GM12878 (cell line): ENCODE data around the gene CACNA2D3. TPM values are rescaled to one million over a fixed set of nuclear protein-coding genes. Genes with fewer than 3 reads are reported as not detected.
A peak's percentile ranks its signal among the peaks of the same experiment; 100 is the strongest.

Experiments
- ATAC-seq: fragments of 200-7000 bp; cut with Tn5 transposase; 3 replicates; pipeline ENCODE4 v1.9.1; 2020; ENCODE audit warnings: mild to moderate bottlenecking, moderate library complexity
- BruUV-seq: library from RNA; stranded (reverse); fragments of 400-500 nt; replicated peaks from 2 replicates; lab custom pipeline; 2021; lab: Mats Ljungman, UMichigan
- CTCF ChIA-PET: fragments of 300-600 bp; sonication (Branson Sonifier 250); formaldehyde crosslinking; extraction: SDS; loops from one replicate; lab custom pipeline; 2021; ENCODE audit warnings: inconsistent platforms; lab: Yijun Ruan, JAX
- POLR2A ChIA-PET: fragments of 350-600 bp; formaldehyde crosslinking; extraction: SDS; loops from one replicate; lab custom pipeline; 2021; ENCODE audit warnings: inconsistent platforms; lab: Charles Lee
- RAD21 ChIA-PET: fragments of 300-600 bp; sonication (Branson Sonifier 250); formaldehyde crosslinking; loops from one replicate; lab custom pipeline; 2023; ENCODE audit warnings: antibody characterized with exemption; ENCODE audit not compliant: unreplicated experiment; lab: Charles Lee
- SMC1A ChIA-PET: fragments of 300-600 bp; sonication (Branson Sonifier 250); formaldehyde crosslinking; loops from one replicate; lab custom pipeline; 2023; ENCODE audit not compliant: unreplicated experiment, uncharacterized antibody; lab: Charles Lee
- DNase-seq: peaks from one replicate; pipeline ENCODE4 v3.0.0-alpha.2; 2011; ENCODE audit warnings: low read depth, low spot score
- FAIRE-seq: peaks from 3 replicates; lab custom pipeline; 2011; peaks lifted over from hg19 to GRCh38; lab: Jason Lieb, UNC
- H2AFZ ChIP-seq: 2 replicates; pipeline ENCODE4 v1.6.0; 2011; ENCODE audit warnings: low read depth, low read length, control low read depth; ENCODE audit not compliant: control insufficient read depth
- H3K27ac ChIP-seq: 2 replicates; pipeline ENCODE4 v1.5.1; 2011; ENCODE audit warnings: control low read depth; ENCODE audit not compliant: control insufficient read depth, insufficient read depth
- H3K27me3 ChIP-seq, 2 experiments: replicated peaks in 1 of 2; 2 replicates each; pipeline versions ENCODE4 v1.6.0 to v1.6.1; 2011; ENCODE audit warnings: low read length in 1 of 2; ENCODE audit not compliant: control insufficient read depth in 2 of 2, insufficient read depth in 2 of 2
- H3K36me3 ChIP-seq, 2 experiments: 2 replicates each; pipeline ENCODE4 v1.5.1; 2011; ENCODE audit warnings: low read length in 1 of 2; ENCODE audit not compliant: control insufficient read depth in 2 of 2, insufficient read depth in 2 of 2
- H3K4me1 ChIP-seq: 2 replicates; pipeline ENCODE4 v1.6.1; 2011; ENCODE audit warnings: mild to moderate bottlenecking, low read length, moderate library complexity, mixed read lengths; ENCODE audit not compliant: control insufficient read depth, insufficient read depth
- H3K4me2 ChIP-seq: 2 replicates; pipeline ENCODE4 v1.6.0; 2011; ENCODE audit warnings: control low read depth; ENCODE audit not compliant: control insufficient read depth, insufficient read depth
- H3K4me3 ChIP-seq: fragments of 200-600 bp; sonication (generic); 2 replicates; pipeline ENCODE4 v1.5.1; 2016
- H3K79me2 ChIP-seq: 2 replicates; pipeline ENCODE4 v1.6.0; 2011; ENCODE audit warnings: low read length; ENCODE audit not compliant: control insufficient read depth, insufficient read depth
- H3K9ac ChIP-seq: 2 replicates; pipeline ENCODE4 v1.8.0; 2011; ENCODE audit warnings: low read length, control low read depth, mixed read lengths; ENCODE audit not compliant: control insufficient read depth, insufficient read depth
- H3K9me3 ChIP-seq: replicated peaks from 3 replicates; pipeline ENCODE4 v1.5.1; 2011; ENCODE audit warnings: mild to moderate bottlenecking, low read length; ENCODE audit not compliant: control insufficient read depth, insufficient read depth
- H4K20me1 ChIP-seq: 2 replicates; pipeline ENCODE4 v1.6.0; 2011; ENCODE audit not compliant: control insufficient read depth, insufficient read depth
- BCL11A ChIP-seq: IDR thresholded peaks from 2 replicates; pipeline ENCODE4 v1.6.1; 2011; ENCODE audit warnings: low read depth, low read length
- JUND ChIP-seq: IDR thresholded peaks from 2 replicates; pipeline ENCODE4 v1.6.1; 2012; ENCODE audit warnings: low read depth, mild to moderate bottlenecking, low read length, improper control_type of control experiment, moderate library complexity
- MYC ChIP-seq: IDR thresholded peaks from 2 replicates; pipeline ENCODE4 v1.6.1; 2011; ENCODE audit warnings: mild to moderate bottlenecking, low read length, moderate library complexity, inconsistent platforms; ENCODE audit not compliant: insufficient read depth, insufficient replicate concordance, insufficient read length, severe bottlenecking
- NR2C2 ChIP-seq: IDR thresholded peaks from 2 replicates; pipeline ENCODE4 v1.6.1; 2011; ENCODE audit warnings: borderline replicate concordance, low read depth; ENCODE audit not compliant: control insufficient read depth, insufficient read length
- POLR2AphosphoS2 ChIP-seq: IDR thresholded peaks from 2 replicates; pipeline ENCODE4 v1.6.1; 2011; ENCODE audit warnings: low read depth, mild to moderate bottlenecking, low read length, improper control_type of control experiment, moderate library complexity
- SPI1 ChIP-seq: IDR thresholded peaks from 2 replicates; pipeline ENCODE4 v1.6.1; 2011; ENCODE audit warnings: low read depth, mild to moderate bottlenecking, low read length, moderate library complexity, borderline replicate concordance; ENCODE audit not compliant: insufficient read depth
- ZNF24 ChIP-seq: fragments of 450-650 bp; IDR thresholded peaks from 2 replicates; pipeline ENCODE4 v1.6.1; 2017; ENCODE audit warnings: antibody characterized with exemption, mild to moderate bottlenecking
- WGBS: methylation state at CpG from one replicate; pipeline ENCODE4 v1.1.6; 2016; ENCODE audit warnings: low lambda C conversion rate; ENCODE audit not compliant: insufficient replicate concordance, insufficient coverage; ENCODE audit errors: missing lambda C conversion rate; 5-methylcytosine and 5-hydroxymethylcytosine counted together
- in situ Hi-C: fragments of 300-500 bp; cut with MboI; formaldehyde crosslinking; loops from 9 replicates; pipeline ENCODE4 v1.14.3; 2018; ENCODE audit warnings: mixed read lengths
- intact Hi-C: fragments of 100-400 bp; cut with micrococcal nuclease; formaldehyde crosslinking; loops from one replicate; pipeline ENCODE4 v1.14.2; 2022; ENCODE audit not compliant: unreplicated experiment
- polyA plus RNA-seq, 11 experiments: library from polyadenylated mRNA; depleted of rRNA in 4 of 11; unstranded in 6 of 11; stranded (reverse) in 5 of 11; fragments of >200 nt; fragmentation: Nextera tagmentation in 4 of 11; fragmentation: Illumina TruSeq in 1 of 11; extraction: Ambion mirVana in 4 of 11; extraction: Trizol in 1 of 11; gene quantifications; 1 replicate in 1 of 11; 2 replicates in 10 of 11; pipeline versions ENCODE4 v1.2.1 to v1.2.3, GENCODE V29; 2011 to 2016; ENCODE audit warnings: inconsistent platforms in 2 of 11, missing spikeins in 2 of 11, low read depth in 1 of 11
- total RNA-seq, 4 experiments: library from RNA; depleted of rRNA in 3 of 4; stranded (reverse); fragments of >200 nt in 3 of 4; fragmentation: Illumina TruSeq in 1 of 4; extraction: Trizol in 1 of 4; gene quantifications; 2 replicates each; pipeline versions ENCODE4 v1.2.1 to v1.2.3, GENCODE V29; 2013 to 2021
- TF ChIP-seq, protein P1 (sequence below): IDR thresholded peaks from 2 replicates; pipeline ENCODE4 v1.6.1; 2012; ENCODE audit warnings: mild to moderate bottlenecking, low read depth, low read length
- TF ChIP-seq, protein P2 (sequence below): IDR thresholded peaks from 2 replicates; pipeline ENCODE4 v1.6.1; 2012; ENCODE audit warnings: low read depth, low read length, improper control_type of control experiment

CACNA2D3 gene
- total and polyA plus RNA-seq, 10 of the 15 experiments (the other 5 are each of a cell fraction or from before 2014, with no cell fraction given): not detected

DNA sequence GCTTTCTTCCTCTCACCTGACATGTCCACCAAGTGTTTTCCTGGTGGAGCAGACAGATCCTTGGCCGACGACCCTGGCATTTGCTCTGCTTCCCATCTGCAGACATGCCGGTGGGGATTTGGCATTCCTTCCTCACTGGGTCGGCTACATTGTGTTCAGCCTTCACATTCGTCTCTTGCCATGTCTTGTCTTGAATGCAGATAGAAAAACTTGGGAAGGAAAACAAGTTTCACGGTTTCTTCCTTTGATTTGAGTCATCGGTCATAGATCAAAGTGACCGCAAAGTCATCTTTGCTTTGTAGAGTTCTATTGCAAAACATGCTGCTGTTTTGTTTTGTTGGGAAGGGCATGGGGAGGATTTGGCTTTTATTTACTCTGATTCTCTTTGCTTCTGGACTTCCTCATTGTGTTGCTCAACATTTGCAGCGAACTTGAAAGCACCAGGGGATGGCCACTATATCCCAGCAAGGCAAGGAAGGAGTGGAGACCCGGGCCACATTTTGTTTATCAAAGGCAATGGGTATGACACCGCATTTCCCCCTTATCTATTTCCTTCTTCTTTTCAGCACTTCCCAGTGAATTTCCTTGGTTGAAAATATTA is 321.3 kb downstream of the CACNA2D3 start:
- Histone ChIP-seq H3K27me3 (no peaks in the 10 kb centered on the region), H3K4me3 (no peak overlapping the region), H3K36me3 (no peaks in the 10 kb centered on the region), H2AFZ (no peak overlapping the region), H3K27ac (no peak overlapping the region), H3K9ac (no peak overlapping the region), H3K4me1 (no peaks in the 10 kb centered on the region), H3K9me3 (no peaks in the 10 kb centered on the region), H4K20me1 (no peaks in the 10 kb centered on the region), H3K79me2 (no peaks in the 10 kb centered on the region), H3K4me2 (no peak overlapping the region)
- ChIA-PET RAD21 (no interaction called here), CTCF (no interaction called here), POLR2A (no interaction called here), SMC1A (no interaction called here)
- intact Hi-C loops (no loop called here), in situ Hi-C loops (no loop called here)
- BruUV-seq: no TSS peak
- TF ChIP-seq POLR2AphosphoS2: no peak
- no peak for TF ChIP-seq NR2C2
- TF ChIP-seq JUND: no peak
- ATAC-seq (no peak), DNase-seq (no peak), FAIRE-seq (no peak)
- 26% methylated on average over 11 of the region's 11 CpGs for WGBS

DNA sequence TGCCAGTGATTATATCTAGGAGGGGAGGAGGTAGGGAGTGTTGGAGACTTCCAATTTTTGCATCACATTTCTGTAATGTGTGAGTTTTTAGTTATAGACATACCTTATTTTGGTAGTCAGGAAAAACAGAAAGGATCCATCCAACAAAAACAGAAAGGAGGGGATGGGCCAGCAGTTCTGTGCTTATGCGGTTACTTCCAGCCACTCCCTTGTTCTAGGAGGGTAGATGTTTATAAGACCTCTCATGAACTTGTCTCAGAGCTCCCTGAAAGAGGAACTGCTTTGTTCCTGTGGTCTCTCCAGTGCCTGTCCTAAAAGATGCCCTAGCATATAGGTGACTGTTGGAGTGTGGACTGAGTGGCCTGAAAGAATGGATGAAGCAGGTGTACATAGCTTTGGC is 323.3 kb downstream of the CACNA2D3 start:
- no peak for ATAC-seq
- Histone ChIP-seq H3K36me3 (no peaks in the 10 kb centered on the region), H4K20me1 (no peaks in the 10 kb centered on the region), H3K4me1 (no peaks in the 10 kb centered on the region), H3K27ac (no peak overlapping the region), H3K79me2 (no peaks in the 10 kb centered on the region), H3K4me2 (no peak overlapping the region), H3K9ac (no peak overlapping the region), H3K9me3 (no peaks in the 10 kb centered on the region), H3K27me3 (no peaks in the 10 kb centered on the region), H2AFZ (no peak overlapping the region)
- RAD21 ChIA-PET: no interaction called here
- POLR2A ChIA-PET: no interaction called here
- SMC1A ChIA-PET: no interaction called here
- in situ Hi-C loops: no loop called here
- 41% methylated on average over 1 of the region's 1 CpG for WGBS
- CTCF ChIA-PET: no interaction called here
- intact Hi-C loops: no loop called here
- no peak for TF ChIP-seq BCL11A
- no peak for TF ChIP-seq ZNF24
- TF ChIP-seq, protein P1, sequence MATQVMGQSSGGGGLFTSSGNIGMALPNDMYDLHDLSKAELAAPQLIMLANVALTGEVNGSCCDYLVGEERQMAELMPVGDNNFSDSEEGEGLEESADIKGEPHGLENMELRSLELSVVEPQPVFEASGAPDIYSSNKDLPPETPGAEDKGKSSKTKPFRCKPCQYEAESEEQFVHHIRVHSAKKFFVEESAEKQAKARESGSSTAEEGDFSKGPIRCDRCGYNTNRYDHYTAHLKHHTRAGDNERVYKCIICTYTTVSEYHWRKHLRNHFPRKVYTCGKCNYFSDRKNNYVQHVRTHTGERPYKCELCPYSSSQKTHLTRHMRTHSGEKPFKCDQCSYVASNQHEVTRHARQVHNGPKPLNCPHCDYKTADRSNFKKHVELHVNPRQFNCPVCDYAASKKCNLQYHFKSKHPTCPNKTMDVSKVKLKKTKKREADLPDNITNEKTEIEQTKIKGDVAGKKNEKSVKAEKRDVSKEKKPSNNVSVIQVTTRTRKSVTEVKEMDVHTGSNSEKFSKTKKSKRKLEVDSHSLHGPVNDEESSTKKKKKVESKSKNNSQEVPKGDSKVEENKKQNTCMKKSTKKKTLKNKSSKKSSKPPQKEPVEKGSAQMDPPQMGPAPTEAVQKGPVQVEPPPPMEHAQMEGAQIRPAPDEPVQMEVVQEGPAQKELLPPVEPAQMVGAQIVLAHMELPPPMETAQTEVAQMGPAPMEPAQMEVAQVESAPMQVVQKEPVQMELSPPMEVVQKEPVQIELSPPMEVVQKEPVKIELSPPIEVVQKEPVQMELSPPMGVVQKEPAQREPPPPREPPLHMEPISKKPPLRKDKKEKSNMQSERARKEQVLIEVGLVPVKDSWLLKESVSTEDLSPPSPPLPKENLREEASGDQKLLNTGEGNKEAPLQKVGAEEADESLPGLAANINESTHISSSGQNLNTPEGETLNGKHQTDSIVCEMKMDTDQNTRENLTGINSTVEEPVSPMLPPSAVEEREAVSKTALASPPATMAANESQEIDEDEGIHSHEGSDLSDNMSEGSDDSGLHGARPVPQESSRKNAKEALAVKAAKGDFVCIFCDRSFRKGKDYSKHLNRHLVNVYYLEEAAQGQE: no peak
- no peak for TF ChIP-seq MYC
- TF ChIP-seq, protein P2, sequence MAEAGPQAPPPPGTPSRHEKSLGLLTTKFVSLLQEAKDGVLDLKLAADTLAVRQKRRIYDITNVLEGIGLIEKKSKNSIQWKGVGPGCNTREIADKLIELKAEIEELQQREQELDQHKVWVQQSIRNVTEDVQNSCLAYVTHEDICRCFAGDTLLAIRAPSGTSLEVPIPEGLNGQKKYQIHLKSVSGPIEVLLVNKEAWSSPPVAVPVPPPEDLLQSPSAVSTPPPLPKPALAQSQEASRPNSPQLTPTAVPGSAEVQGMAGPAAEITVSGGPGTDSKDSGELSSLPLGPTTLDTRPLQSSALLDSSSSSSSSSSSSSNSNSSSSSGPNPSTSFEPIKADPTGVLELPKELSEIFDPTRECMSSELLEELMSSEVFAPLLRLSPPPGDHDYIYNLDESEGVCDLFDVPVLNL: no peak
- TF ChIP-seq SPI1: peak; percentile 37; the same call in 1 of the 2 replicates
- TF ChIP-seq, all 136 proteins: peak for 1
- FAIRE-seq (no peak), DNase-seq (no peak)
- BruUV-seq: no TSS peak
- no peak overlapping the region for H3K4me3 ChIP-seq
